ENCODE results near the gene MAN1C1.

- TF ChIP-seq CTCF (IDR thresholded peaks at IDR 0.05; ENCODE audit: insufficient read depth, low read length, poor library complexity, severe bottlenecking) (no peak), EZH2phosphoT487 (conservative IDR thresholded peaks at IDR 0.05; ENCODE audit: low read length) (no peak)
Observed at GRCh38 chr1:25607123-25607522, 9.5 kb upstream of the MAN1C1 start.
